Stimulated activated CD8-positive, alpha-beta memory T cell treated with anti-CD3 and anti-CD28 coated beads, Interleukin-4, amount 100 ng/mL, for 4 hours (primary cell): ENCODE measurements around the gene TMEM134.
"Not testable (repeated sequence)": the region's sequence is repeated elsewhere in the genome, so short reads cannot be mapped to it uniquely, and the experiment has no call there.

Experiments
- DNase-seq, 2 donors: peaks; one replicate each; pipeline ENCODE4 v3.0.0-alpha.2; 2020; ENCODE audit warnings: low read depth in 2 of 2, low spot score in 1 of 2

Gene TMEM134

DNA sequence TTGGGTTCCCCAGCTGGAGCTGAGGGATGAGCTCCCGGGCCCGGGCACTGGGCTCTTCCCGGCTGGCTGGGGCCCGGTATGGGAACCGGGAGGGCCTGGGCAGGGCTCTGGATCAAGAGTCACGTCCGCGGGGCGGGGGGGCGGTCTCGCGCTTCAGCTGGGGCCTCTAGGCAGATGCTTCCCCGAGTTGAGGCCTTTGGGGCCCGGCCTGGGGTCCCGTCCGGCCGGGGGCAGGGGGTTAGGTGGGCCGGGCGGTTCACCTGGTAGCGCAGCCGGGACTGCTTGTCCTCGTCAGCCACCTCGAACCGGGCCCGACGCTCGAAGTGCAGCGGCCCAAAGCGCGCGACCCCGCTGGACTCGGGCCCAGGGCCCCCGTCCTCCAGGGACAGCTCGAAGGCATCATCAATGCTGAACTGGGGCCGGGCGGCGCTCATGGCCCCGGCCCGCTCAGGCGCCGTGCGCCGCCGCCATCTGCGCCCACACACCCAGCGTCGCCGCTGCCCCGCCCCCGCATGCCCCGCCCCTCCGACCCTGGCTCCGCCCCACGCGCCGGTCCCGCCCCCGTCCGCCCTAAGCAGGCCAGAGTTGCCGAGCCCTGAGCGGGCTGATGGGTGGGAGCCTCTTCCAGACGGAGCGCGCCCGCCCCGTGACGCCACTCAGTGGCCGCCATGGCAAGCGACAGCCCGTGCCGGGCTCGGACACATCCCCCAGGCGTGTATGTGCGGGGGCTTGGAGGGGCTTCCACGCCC lies at the start of gene TMEM134:
TMEM134 (minus strand) TSS at position 493 of the 749 bp plus-strand sequence; CDS start at position 434, 59 bp downstream.
- peak; percentile 81 to 84 for DNase-seq

GRCh38 chr11:67517784-67518552 lies 48.9 kb upstream of the TMEM134 start:
- no peak for DNase-seq

GRCh38 chr11:67516806-67517205 lies 47.8 kb upstream of the TMEM134 start:
- DNase-seq = no peak

- DNase-seq = no peak
Observed at GRCh38 chr11:67514116-67514515, 45.1 kb upstream of the TMEM134 start.

DNA sequence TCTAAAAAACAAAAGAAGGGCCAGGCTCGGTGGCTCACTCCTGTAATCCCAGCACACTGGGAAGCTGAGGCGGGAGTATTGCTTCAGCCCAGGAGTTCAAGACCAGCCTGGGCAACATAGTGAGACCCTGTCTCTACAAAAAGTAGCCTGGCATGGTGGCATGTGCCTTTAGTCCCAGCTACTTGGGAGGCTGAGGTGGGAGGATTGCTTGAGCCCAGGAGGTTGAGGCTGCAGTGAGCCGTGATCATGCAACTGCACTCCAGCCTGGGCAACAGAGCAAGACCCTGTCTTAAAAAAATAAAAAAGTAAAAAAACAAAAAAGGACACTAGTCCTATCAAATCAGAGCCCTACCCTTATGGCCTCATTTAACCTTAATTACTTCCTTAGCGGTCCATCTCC lies 42.5 kb upstream of the TMEM134 start:
- not testable (repeated sequence) for DNase-seq

- DNase-seq = no peak
Observed at GRCh38 chr11:67510023-67510345, 40.9 kb upstream of the TMEM134 start.

- DNase-seq = peak; percentile 97 to 99
Observed at GRCh38 chr11:67508486-67509121, 39.6 kb upstream of the TMEM134 start.

DNA sequence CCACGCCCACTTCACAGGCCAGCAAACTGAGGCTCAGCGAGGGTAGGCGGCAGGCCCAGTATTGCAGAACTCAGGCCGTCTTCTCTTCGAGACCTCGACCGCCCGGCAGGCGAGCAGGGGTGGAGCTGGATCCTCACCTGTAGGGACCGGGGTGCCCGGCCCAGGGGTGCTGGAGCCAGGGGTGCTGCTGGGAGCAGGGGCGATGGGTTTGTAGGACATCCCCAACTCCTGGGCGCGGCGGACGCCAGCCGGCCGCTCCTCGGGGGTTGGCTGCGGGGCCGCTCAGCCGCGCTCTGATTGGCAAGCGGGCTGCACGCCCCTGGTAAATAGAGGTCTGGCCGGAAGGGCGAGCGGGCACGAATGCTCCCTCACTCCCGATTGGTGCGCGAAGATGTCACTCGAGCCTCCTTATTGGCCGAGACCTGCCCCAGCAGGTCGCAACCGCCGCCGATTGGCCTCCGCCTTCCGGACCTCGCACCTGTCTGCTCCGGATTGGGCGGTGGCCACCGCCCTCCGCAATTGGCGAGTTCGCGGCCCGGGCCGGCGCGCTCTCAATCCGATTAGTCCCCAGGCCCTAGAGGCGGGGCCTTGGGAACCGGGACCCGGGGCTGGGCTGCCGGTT lies 38.9 kb upstream of the TMEM134 start, which contains the start of gene CDK2AP2:
CDK2AP2 (minus strand) TSS at position 299 of the 622 bp plus-strand sequence; CDS start at position 219, 80 bp downstream.
- peak; percentile 87 to 96 for DNase-seq

- DNase-seq = no peak
Observed at GRCh38 chr11:67507242-67507863, 38.3 kb upstream of the TMEM134 start.

DNA sequence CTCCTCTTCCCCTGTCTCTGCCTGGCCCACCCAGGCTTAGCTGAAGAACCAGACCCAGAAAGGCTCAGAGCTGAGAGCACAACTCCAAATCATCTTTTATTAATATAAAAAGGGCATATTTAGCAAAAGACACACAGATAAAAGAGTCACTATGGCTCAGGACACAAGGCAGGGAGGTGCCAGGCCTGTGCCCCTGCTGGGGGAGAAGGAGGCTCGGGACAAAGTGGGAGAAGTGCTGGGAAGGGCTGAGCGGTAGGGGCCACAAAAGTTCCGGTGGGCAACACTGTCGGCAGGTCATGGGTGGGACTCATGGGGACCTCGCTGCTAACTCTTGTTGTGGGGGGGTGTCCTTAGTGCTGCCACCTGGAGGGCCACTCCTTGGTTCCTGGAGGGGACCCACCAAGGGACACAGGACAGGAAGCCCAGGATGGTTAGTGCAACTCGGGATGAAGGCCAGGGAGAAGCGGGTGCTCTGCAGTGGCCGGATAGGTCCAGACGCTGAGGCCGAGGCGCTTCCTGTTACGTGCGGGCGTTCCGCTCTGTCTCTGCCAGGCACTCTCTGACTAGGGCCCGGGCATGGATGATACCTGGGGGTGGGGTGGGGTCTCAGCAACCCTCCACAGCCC lies 37.5 kb upstream of the TMEM134 start:
- no peak for DNase-seq

- DNase-seq = peak; percentile 68 to 78
Observed at GRCh38 chr11:67505605-67506396, 36.8 kb upstream of the TMEM134 start.

DNA sequence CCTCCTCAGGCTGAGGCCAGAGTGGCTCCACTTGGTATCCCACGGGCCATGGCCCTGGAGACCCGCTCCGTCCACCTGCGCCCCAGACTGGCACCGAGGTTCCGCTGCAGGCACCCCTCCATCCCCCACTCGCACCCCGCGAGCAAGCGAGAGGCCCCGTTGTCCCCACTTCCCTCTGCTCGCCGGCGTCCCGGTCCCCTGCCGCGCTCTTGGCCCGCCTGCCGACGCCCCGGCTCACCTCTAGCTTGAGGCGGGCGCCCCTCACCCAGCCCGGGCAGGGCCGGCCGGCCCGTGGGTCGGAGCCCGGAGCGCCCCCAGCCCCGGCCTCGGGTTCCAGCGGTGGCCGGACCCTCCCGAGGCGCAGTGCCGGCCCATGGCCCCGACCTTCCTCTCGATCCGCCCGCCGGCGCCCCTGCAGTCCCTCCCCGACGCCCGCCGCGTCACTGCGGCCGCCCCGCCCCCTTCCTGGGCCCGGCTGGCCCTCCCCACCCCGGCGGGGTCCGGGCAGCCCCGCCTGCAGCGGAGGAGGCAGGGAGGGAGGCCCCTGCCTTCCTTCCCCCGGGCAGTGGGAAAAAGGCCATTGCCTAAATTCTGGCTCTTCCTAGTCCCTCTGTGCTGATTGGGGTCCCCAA lies 36.0 kb upstream of the TMEM134 start, which contains the start of gene PITPNM1:
PITPNM1 (minus strand) TSS at position 414 of the 632 bp plus-strand sequence. CDS start 1,183 bp downstream, outside the sequence.
- peak in 1 of 2 donors; percentile 47 for DNase-seq

DNA sequence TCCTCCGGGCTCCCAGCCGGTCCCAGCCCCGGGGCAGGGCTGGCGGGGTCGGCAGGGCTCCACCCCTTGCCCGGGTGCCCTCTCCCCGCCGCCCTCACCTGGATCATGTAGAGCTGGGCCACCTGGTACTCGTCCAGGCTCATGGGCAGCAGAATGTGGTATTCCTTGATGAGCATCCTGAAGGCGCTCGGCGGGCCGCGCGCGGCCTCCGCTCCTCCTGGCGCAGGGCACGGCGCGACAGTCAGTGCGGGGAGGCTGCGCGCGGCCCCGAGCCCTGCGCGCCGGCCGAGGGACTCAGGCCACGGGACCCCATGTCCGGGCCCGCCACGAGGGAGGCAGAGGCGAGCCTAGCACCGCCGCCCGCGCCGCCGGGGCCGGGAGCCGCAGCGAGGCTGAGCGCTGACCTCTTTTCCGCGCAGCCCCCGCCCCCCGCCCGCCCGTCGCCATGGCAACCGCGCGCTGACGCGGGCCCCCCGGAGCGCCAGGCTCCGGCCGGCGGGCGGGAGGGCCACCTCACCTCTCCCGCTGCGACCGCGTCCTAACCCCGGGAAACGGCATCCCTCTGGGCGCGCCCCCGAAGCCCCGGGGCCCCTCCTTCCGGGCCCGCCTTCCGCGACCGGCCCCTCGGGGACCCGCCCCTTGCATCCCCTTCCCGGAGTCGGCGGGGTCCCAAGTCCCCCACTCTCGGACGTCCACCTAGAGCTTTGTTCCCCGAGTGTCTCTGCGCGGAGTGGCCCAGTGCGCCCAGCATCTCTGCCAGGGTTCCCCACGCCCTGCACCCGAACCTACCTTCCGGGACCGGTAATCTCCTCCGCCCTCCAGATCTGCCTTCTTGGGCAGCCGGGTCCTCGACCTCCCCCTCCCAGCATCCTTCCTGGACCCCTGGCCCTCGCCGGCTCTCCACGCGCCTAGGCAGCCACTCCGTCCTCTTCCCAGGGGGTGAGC lies 35.2 kb upstream of the TMEM134 start:
- DNase-seq = no peak

- no peak for DNase-seq
Observed at GRCh38 chr11:67503119-67504004, 34.3 kb upstream of the TMEM134 start.

DNA sequence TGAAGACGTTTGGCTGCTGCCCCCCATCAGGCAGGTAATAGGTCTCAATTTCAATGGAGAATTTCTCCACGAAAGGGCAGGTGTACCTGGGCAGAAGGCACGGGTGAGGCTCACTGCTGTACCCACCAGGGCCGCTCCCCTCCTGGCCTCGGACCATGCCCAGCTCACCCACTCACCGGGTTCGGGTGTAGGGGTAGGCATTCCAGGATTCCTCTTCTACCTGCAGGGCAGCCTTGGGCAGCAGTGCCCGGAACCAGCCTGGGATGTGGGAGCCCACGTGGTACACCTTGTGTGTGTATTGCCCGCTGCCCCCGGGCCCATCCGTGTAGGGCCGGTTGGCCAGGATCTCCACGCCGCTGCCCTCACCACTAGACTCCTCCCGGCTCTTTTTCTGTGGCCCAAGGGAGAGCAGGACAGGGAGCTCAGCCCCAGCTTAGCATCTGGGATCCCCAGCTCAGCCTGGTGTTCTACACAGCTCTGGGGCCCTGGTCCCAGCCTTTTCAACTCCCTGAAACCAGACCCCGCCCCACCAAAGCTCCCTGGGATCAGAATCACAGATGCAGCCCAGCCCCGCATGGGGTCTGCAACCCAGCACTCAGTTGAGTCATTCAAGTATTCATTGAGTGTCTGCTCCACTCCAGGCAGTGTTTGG lies 33.4 kb upstream of the TMEM134 start:
- DNase-seq = no peak

GRCh38 chr11:67501854-67502253 lies 32.8 kb upstream of the TMEM134 start:
- DNase-seq = no peak
